ENCODE measurements around the gene ABHD13.
A peak's percentile ranks its signal among the peaks of the same experiment; 100 is the strongest.

Gene ABHD13

GRCh38 chr13:108218044-108218974 is at the start of gene ABHD13:
ABHD13 (plus strand) TSS chr13:108218392; CDS start chr13:108229219, 10,827 bp downstream.
- Mint-ChIP-seq H3K4me1 (peaks cover 36% of the 10 kb centered on the region), H3K9me3 (no peaks in the 10 kb centered on the region), H3K27me3 (no peaks in the 10 kb centered on the region), H3K27ac (ENCODE audit: low read depth) (peak within 1 kb of the TSS; percentile 98), H3K4me3 (peak within 1 kb of the TSS; percentile 99), H3K36me3 (ENCODE audit: insufficient read depth) (peaks cover 24% of the 10 kb centered on the region)
- ATAC-seq (replicated peaks; ENCODE audit: extremely low read depth, poor library complexity, severe bottlenecking) (peak; percentile 79), DNase-seq (ENCODE audit: low spot score in 2 of 2) (peak; percentile 84 to 87)

- Mint-ChIP-seq H3K4me1 (no peaks in the 10 kb centered on the region), H3K27ac (ENCODE audit: low read depth) (no peak overlapping the region), H3K36me3 (ENCODE audit: insufficient read depth) (no peaks in the 10 kb centered on the region), H3K9me3 (peaks cover 19% of the 10 kb centered on the region), H3K27me3 (peaks cover 48% of the 10 kb centered on the region), H3K4me3 (no peak overlapping the region)
- DNase-seq (ENCODE audit: low spot score in 2 of 2) (no peak), ATAC-seq (replicated peaks; ENCODE audit: extremely low read depth, poor library complexity, severe bottlenecking) (no peak)
Observed at GRCh38 chr13:108168929-108169328, 49.3 kb upstream of the ABHD13 start.

DNA sequence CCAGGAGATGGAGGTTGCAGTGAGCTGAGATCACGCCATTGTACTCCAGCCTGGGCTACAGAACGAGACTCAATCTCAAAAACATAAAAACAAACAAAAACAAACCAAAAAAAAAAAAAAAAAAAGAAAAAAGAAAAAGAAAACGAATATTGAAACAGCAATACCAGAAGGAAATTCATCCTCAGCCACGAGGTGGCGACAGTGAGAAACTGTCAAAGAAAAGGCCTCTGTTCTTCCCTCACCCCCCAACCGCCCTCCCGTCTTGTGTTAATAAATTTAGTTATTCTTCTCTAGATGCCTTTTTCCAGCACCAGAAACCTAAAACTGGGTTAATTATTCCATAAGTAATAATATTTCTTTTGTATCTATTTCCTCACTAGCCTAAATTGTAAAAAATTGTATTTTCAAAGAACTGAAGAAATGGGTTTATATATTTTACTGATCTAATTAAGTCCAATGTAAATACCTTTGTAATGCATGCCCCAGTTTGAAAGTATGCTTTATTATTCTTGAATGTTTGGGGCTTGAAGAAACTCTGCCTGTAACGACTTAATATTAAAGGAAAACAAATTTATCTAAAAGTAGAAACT is 41.4 kb upstream of the ABHD13 start:
- no peaks in the 10 kb centered on the region for H3K4me1 Mint-ChIP-seq
- no peak overlapping the region for H3K4me3 Mint-ChIP-seq
- DNase-seq (ENCODE audit: low spot score in 2 of 2) = peak in 1 of 2 donors; percentile 29
- peaks cover 1% of the 10 kb centered on the region for H3K9me3 Mint-ChIP-seq
- no peak overlapping the region for H3K27ac Mint-ChIP-seq (ENCODE audit: low read depth)
- peaks cover 9% of the 10 kb centered on the region for H3K27me3 Mint-ChIP-seq
- ATAC-seq (replicated peaks; ENCODE audit: extremely low read depth, poor library complexity, severe bottlenecking) = no peak
- H3K36me3 Mint-ChIP-seq (ENCODE audit: insufficient read depth) = no peaks in the 10 kb centered on the region

- DNase-seq (ENCODE audit: low spot score in 2 of 2) (no peak), ATAC-seq (replicated peaks; ENCODE audit: extremely low read depth, poor library complexity, severe bottlenecking) (no peak)
- H3K27me3 Mint-ChIP-seq = no peaks in the 10 kb centered on the region
- no peak overlapping the region for H3K4me3 Mint-ChIP-seq
- no peak overlapping the region for H3K27ac Mint-ChIP-seq (ENCODE audit: low read depth)
- no peaks in the 10 kb centered on the region for H3K36me3 Mint-ChIP-seq (ENCODE audit: insufficient read depth)
- H3K9me3 Mint-ChIP-seq = no peaks in the 10 kb centered on the region
- no peaks in the 10 kb centered on the region for H3K4me1 Mint-ChIP-seq
Observed at GRCh38 chr13:108178078-108178477, 40.1 kb upstream of the ABHD13 start.

DNA sequence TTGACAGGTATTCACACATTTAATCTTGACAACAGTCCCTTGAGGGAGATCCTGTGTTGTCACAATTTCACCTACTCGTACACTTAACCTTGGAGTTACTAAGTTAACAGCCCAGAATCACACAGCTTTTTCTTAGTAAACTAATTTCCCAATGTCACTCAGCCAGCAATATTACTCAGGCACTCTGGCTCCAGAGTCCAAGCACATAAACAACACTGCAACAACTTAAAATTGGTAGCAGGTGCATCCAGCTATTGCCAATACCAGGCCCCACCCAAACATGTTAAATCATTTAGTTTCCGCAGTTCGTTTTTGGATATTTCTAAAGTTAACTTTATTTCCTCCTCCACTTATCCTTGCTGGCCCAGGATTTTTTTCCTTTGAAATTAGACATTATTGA is 35.5 kb upstream of the ABHD13 start:
- H3K4me1 Mint-ChIP-seq = no peaks in the 10 kb centered on the region
- no peaks in the 10 kb centered on the region for H3K27me3 Mint-ChIP-seq
- no peak for ATAC-seq (replicated peaks; ENCODE audit: extremely low read depth, poor library complexity, severe bottlenecking)
- no peaks in the 10 kb centered on the region for H3K9me3 Mint-ChIP-seq
- H3K36me3 Mint-ChIP-seq (ENCODE audit: insufficient read depth) = no peaks in the 10 kb centered on the region
- H3K4me3 Mint-ChIP-seq = no peak overlapping the region
- no peak for DNase-seq (ENCODE audit: low spot score in 2 of 2)
- H3K27ac Mint-ChIP-seq (ENCODE audit: low read depth) = no peak overlapping the region

GRCh38 chr13:108185223-108185622 is 33.0 kb upstream of the ABHD13 start:
- Mint-ChIP-seq H3K27ac (ENCODE audit: low read depth) (no peak overlapping the region), H3K36me3 (ENCODE audit: insufficient read depth) (no peaks in the 10 kb centered on the region), H3K4me3 (no peak overlapping the region), H3K4me1 (no peaks in the 10 kb centered on the region), H3K27me3 (peaks cover 16% of the 10 kb centered on the region), H3K9me3 (no peaks in the 10 kb centered on the region)
- no peak for DNase-seq (ENCODE audit: low spot score in 2 of 2)
- no peak for ATAC-seq (replicated peaks; ENCODE audit: extremely low read depth, poor library complexity, severe bottlenecking)

DNA sequence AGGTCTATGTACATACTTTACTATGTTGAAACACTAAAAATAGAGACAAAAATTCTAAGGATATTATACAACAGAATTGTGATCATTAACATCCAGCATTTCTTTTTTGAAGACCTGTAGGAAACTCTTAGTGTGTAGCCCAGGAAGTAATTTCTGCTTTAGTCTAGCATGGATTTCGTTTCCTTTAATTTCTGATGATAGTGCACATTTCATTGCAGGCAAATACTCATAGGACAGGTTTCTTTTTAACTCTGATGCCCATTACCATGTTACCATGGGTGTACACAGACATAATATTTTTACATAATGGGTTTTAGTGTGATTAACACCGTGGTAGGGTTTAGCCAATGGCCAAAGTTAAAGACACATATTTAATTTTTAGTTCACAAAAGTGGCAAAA is 29.9 kb upstream of the ABHD13 start:
- no peaks in the 10 kb centered on the region for H3K36me3 Mint-ChIP-seq (ENCODE audit: insufficient read depth)
- H3K4me1 Mint-ChIP-seq = no peaks in the 10 kb centered on the region
- DNase-seq (ENCODE audit: low spot score in 2 of 2) (no peak), ATAC-seq (replicated peaks; ENCODE audit: extremely low read depth, poor library complexity, severe bottlenecking) (no peak)
- no peaks in the 10 kb centered on the region for H3K9me3 Mint-ChIP-seq
- no peak overlapping the region for H3K27ac Mint-ChIP-seq (ENCODE audit: low read depth)
- no peak overlapping the region for H3K4me3 Mint-ChIP-seq
- H3K27me3 Mint-ChIP-seq = peaks cover 29% of the 10 kb centered on the region

GRCh38 chr13:108190897-108191296 is 27.3 kb upstream of the ABHD13 start:
- H3K27ac Mint-ChIP-seq (ENCODE audit: low read depth) = no peak overlapping the region
- H3K4me3 Mint-ChIP-seq = no peak overlapping the region
- peaks cover 39% of the 10 kb centered on the region for H3K27me3 Mint-ChIP-seq
- no peaks in the 10 kb centered on the region for H3K9me3 Mint-ChIP-seq
- DNase-seq (ENCODE audit: low spot score in 2 of 2) (no peak), ATAC-seq (replicated peaks; ENCODE audit: extremely low read depth, poor library complexity, severe bottlenecking) (no peak)
- H3K4me1 Mint-ChIP-seq = no peaks in the 10 kb centered on the region
- H3K36me3 Mint-ChIP-seq (ENCODE audit: insufficient read depth) = no peaks in the 10 kb centered on the region

GRCh38 chr13:108193806-108194205 is 24.4 kb upstream of the ABHD13 start:
- no peaks in the 10 kb centered on the region for H3K9me3 Mint-ChIP-seq
- DNase-seq (ENCODE audit: low spot score in 2 of 2) (no peak), ATAC-seq (replicated peaks; ENCODE audit: extremely low read depth, poor library complexity, severe bottlenecking) (no peak)
- H3K27me3 Mint-ChIP-seq = peaks cover 51% of the 10 kb centered on the region
- H3K4me3 Mint-ChIP-seq = no peak overlapping the region
- H3K36me3 Mint-ChIP-seq (ENCODE audit: insufficient read depth) = no peaks in the 10 kb centered on the region
- no peaks in the 10 kb centered on the region for H3K4me1 Mint-ChIP-seq
- no peak overlapping the region for H3K27ac Mint-ChIP-seq (ENCODE audit: low read depth)

GRCh38 chr13:108194435-108194936 is 23.7 kb upstream of the ABHD13 start:
- H3K4me1 Mint-ChIP-seq = no peaks in the 10 kb centered on the region
- H3K27me3 Mint-ChIP-seq = peaks cover 51% of the 10 kb centered on the region
- H3K4me3 Mint-ChIP-seq = no peak overlapping the region

GRCh38 chr13:108195146-108195545 is 23.0 kb upstream of the ABHD13 start:
- no peaks in the 10 kb centered on the region for H3K4me1 Mint-ChIP-seq
- DNase-seq (ENCODE audit: low spot score in 2 of 2) = no peak
- H3K27me3 Mint-ChIP-seq = peaks cover 51% of the 10 kb centered on the region
- H3K9me3 Mint-ChIP-seq = no peaks in the 10 kb centered on the region
- no peaks in the 10 kb centered on the region for H3K36me3 Mint-ChIP-seq (ENCODE audit: insufficient read depth)
- H3K4me3 Mint-ChIP-seq = no peak overlapping the region
- ATAC-seq (replicated peaks; ENCODE audit: extremely low read depth, poor library complexity, severe bottlenecking) = no peak
- no peak overlapping the region for H3K27ac Mint-ChIP-seq (ENCODE audit: low read depth)

More at GRCh38 chr13:108194435-108194936, 23.7 kb upstream of the ABHD13 start:
- Mint-ChIP-seq H3K27ac (ENCODE audit: low read depth) (no peak overlapping the region), H3K36me3 (ENCODE audit: insufficient read depth) (no peaks in the 10 kb centered on the region), H3K9me3 (no peaks in the 10 kb centered on the region)
- no peak for DNase-seq (ENCODE audit: low spot score in 2 of 2)
- no peak for ATAC-seq (replicated peaks; ENCODE audit: extremely low read depth, poor library complexity, severe bottlenecking)

GRCh38 chr13:108195861-108196260 is 22.3 kb upstream of the ABHD13 start:
- H3K4me3 Mint-ChIP-seq = no peak overlapping the region
- no peak overlapping the region for H3K27ac Mint-ChIP-seq (ENCODE audit: low read depth)
- ATAC-seq (replicated peaks; ENCODE audit: extremely low read depth, poor library complexity, severe bottlenecking) (no peak), DNase-seq (ENCODE audit: low spot score in 2 of 2) (no peak)
- H3K9me3 Mint-ChIP-seq = no peaks in the 10 kb centered on the region
- peaks cover 45% of the 10 kb centered on the region for H3K27me3 Mint-ChIP-seq
- no peaks in the 10 kb centered on the region for H3K36me3 Mint-ChIP-seq (ENCODE audit: insufficient read depth)
- H3K4me1 Mint-ChIP-seq = no peaks in the 10 kb centered on the region
